Renal pelvis (tissue), 4 donors: Measurements from ENCODE around the gene DPEP2. TPM values are rescaled to one million over a fixed set of nuclear protein-coding genes. Genes with fewer than 3 reads are reported as not detected.
"Not testable (repeated sequence)": the region's sequence is repeated elsewhere in the genome, so short reads cannot be mapped to it uniquely, and the experiment has no call there.

Experiments
- DNase-seq: peaks from one replicate; pipeline ENCODE4 v3.0.0-alpha.2; 2013
- polyA plus RNA-seq, 3 donors: library from polyadenylated mRNA; unstranded; fragments of 120-200 nt; gene quantifications; one replicate each; pipeline ENCODE4 v1.2.1, GENCODE V29; 2013; ENCODE audit not compliant: insufficient read length in 3 of 3

DPEP2 gene
- polyA plus RNA-seq, 3 donors = 0.75 to 1.6 (median 1.1) TPM

DNA sequence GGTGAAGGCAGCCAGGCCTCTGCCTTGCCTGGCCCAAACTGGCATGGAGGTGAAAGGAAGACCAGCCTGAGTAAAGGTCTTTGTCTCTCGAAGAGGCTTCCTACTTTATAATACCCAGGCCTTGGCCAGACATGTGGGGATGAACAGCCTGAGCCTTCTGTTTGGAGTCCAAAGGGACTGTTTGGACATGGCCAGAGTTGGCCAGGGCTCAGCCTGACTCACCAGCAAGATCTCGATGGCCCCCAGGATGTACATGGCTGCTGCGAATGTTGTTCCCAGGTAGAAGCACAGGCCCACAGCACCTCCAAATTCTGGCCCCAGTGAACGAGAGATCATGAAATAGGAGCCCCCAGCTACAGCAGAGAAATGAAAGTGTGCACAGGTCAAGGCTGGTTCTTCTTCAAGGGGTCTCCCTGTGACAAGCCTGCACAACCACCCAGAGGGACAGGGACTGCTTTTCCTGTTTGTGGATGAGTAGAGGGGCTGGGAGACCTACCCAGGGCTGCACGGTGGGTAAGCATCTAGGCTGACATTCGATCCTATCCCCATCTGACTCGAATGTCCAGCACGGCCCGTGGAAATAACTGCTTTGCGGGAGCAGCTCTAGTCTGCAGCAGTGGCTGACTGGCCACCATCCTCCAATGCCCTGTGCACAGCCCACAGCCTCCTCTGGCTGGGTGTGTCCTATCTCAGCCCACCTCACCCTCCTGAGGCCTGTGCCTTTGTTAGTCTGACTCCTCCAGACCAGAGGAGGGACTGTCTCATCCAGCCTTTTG lies 44.7 kb downstream of the DPEP2 start:
- no peak for DNase-seq

GRCh38 chr16:67953641-67954375 lies 45.5 kb downstream of the DPEP2 start:
- DNase-seq = no peak

- no peak for DNase-seq
Measured at GRCh38 chr16:67951485-67951884, 47.8 kb downstream of the DPEP2 start.

DNA sequence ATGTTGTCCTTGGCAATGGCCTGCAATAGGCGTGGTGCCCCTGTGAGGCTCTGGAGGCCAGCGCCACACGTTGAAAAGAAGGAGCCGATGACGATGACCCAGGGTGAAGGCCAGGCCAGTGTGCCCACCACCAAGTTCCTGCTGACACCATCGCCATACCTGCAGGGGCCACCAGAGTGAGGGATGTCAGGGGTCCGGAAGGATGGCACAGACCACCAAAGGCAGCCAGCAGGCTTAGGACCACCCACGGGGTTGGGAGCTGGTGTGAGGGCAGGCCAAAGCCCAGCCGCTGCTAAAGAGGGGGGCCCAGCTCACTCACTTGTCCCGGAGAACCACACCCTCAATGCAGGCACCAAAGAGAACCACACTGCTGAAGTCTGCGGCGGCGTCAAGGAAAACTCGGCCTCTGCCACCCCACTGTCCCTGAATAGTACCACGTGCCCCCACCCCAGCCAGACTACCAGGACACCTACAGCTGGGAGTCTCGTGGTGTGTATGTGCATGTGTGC lies 48.9 kb downstream of the DPEP2 start:
- DNase-seq = no peak

DNA sequence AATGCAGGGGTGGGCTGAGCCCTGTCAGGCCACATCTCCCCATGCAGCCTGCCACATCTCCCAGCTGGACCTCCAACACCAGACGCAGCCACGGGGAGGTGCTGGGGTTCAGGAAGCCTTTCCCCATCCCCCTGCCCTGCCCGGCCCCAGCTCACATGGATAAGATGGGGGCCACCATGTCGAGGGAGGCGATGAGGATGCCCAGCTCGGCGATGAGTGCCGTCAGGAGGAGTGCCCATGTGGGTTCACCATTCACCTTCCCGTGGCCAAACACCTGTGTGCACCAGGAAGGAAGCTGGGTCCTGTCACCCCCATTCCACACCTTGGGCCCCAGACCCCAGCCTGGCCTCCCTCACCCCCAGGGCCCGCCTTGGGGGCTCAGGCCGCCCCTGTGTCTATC lies 49.6 kb downstream of the DPEP2 start:
- DNase-seq = no peak

DNA sequence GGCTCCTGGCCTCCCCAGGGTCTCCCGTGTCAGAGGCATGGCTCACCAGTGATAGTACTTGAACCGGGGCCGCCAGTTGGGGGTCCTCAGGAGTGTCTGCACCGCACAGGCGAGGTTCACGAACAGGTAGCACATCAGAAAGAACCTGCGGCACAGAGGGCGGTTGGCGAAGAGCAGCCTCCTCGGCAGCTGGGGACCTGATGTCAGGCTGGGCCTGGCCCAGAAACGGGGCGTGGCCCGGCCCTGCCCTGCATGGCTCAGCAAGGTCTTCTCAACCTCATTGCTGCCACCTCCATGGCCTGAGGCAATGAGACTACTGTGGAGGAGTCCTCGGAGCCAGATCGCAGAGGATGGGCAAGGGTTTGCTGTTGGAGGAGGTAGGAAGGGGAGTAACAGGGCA lies 51.3 kb downstream of the DPEP2 start:
- DNase-seq = no peak

GRCh38 chr16:67946966-67947558 lies 52.2 kb downstream of the DPEP2 start:
- DNase-seq = no peak

GRCh38 chr16:67946128-67946569 lies 53.1 kb downstream of the DPEP2 start:
- DNase-seq = no peak

GRCh38 chr16:67945392-67945933 lies 53.8 kb downstream of the DPEP2 start:
- DNase-seq = no peak

DNA sequence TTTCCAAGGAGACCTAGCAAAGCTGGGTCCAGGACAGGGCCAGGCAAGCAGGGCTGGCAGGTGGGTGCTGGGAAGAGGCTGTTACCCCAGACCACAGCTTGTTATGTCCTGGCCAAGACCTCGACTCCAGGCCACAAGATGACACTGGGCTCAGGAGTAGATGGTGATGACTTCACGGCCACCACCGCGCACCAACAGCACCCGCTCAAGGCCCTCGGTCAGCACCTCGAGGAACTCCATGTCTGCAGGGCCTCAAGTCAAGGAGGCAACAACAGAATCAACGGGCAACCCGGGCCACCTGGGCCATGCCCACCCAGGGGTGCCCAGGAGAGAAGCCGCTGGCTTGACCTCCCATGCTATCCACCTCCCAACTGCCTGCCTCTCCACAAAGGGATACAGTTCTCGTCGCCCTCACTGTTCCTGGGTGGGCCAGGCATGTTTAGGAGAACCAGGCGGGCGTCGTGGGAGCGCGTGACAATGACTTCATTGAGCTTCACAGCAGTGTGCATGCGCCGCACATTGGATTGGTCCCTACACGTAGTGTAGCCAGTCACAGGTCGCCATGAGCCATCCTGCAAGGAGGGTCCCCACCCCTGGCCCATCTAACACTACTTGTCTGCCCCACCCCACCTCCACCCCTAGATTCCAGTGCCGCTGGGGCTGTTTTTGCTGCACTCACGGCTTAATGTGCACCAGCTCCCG lies 54.4 kb downstream of the DPEP2 start:
- no peak for DNase-seq

DNA sequence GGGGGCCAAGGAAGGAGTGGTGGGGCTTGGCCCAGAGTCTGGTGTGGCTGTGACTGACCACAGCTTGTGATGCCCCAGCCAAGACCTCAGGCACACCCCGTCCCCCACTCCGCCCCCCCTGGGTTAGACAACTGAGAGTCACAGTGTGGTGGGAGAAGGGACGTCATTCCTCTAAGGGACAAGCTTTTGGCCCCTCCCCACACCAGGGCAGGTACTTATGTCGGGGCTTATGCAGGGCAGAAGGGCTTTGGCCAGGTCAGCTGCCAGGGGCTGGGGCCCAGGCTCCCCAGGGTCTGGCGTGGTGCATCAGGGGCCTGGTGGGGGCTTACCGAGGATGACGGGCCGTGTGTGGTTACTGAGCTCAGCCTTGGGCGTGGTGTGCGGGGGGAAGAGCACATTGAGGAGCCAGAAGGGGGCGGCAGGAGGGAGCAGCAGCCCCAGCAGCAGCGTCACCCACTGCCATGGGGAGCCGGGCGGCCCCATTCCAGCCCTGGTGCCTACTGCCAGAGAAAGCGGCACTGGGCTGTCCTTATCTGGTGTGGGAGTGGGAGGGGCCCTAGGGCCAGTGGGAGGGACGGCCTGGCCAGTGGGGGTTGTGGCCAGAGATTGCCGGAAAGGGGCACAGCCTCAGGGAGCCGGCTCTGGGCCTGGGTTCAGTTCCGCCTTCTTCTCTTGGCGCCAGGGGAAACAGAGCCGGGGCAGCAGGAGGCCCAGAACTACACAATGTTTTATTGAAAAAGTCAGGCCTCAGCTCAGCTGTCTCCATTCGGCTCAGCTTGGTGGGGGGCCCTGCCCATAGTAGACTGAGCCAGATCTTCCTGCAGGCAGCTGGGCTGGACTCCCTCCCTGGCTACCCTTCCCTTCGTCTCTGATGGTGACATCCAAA lies 55.4 kb downstream of the DPEP2 start, which contains the start of gene LCAT:
Gene LCAT (minus strand): TSS at position 502 of the 886 bp plus-strand sequence. CDS start 19 bp downstream, at position 483.
- DNase-seq = no peak

DNA sequence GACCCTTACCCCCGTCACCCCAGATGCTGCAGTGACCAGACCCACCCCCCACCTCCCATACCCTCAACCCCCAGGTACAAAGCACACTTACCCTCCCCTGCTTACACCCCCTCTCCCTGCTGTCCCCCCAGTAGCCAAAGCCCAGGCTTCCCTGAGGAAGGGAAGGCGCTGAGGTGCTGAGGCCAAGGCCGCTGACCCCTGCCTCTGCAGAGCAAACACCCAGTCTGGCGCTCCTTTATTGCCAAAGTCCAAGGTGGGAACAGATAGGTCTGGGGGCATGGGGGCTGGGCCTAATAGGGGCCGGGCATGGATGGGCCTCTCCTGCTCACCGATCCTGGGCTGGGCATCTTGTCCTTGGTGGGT lies 56.0 kb downstream of the DPEP2 start:
- no peak for DNase-seq

DNA sequence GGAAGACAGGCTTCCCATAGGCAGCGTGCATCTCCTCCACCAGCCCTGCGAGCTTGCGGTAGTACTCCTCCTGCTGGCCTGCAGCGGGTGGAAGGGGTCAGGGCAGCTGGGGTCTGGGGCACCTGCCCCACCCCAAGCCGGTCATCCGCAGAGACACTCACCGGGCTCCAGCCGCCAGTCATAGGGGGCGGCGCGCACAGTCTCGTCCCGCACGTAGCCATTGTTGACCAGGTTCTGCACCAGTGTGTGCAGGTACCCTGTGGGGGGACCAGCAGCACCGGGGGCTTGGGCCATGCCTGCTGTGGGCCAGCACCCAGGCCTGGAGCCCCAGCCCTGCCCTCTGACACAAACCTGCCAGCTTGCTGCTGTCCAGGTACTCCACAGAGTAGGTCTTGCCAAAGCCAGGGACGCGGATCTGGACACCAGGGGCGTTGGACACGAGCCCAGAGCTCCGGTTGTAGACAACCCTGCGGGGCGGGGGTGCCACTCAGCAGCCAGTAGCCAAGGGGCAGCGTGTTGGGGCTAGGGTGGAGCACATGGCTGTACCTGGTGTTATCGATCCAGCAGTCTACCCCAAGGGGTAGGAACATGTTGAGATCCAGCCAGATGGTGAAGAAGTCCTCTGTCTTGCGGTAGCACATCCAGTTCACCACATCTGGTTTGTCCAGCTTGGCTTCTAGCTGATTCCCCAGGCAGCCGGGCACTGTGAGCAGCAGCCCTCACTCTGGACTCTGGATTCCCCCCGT lies 56.6 kb downstream of the DPEP2 start:
- no peak for DNase-seq

DNA sequence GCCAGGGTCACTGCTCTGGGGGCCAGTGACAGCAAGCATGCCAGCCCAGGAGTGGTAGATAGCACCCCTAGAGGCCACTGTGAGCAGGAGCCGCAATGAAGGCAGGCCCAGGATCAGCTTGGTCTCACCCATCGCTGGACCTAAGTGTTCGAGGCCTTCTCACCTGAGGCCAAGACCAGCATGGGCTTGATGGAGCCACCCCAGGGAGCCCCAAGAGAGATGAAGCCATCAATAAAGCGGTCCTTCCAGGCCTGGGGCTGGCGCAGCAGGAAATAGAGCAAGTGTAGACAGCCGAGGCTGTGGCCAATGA lies 57.1 kb downstream of the DPEP2 start:
- DNase-seq = no peak

GRCh38 chr16:67941469-67942199 lies 57.6 kb downstream of the DPEP2 start:
- no peak for DNase-seq

- DNase-seq = no peak
Measured at GRCh38 chr16:67940446-67941089, 58.7 kb downstream of the DPEP2 start.

- no peak for DNase-seq
Measured at GRCh38 chr16:67939507-67940445, 59.5 kb downstream of the DPEP2 start.

GRCh38 chr16:67937713-67938112 lies 61.6 kb downstream of the DPEP2 start:
- DNase-seq = not testable (repeated sequence)
